IPS DF 19.7 (cell line): ENCODE data around the gene EFHD2.

ENCODE experiments used
- DNase-seq: peaks from one replicate; pipeline ENCODE4 v3.0.0-alpha.2; 2013; ENCODE audit warnings: low read depth, low spot score

Gene EFHD2

DNA sequence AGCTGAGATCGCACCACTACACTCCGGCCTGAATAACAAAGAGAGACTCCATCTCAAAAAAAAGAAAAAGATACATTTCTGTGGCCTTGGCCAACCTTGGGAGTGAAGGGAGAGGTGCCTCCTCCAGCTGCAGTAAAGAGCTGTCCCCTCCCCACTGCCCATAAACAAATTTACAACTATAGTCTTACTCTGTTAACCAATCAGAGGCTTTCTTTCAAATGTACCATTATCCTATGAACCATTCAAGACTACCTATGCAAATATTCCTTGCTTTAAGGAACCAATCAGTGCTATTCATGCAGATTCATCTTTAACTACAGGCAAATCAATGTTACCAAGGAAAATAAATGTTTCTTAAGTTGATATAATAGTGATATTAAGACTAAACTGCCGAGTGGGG is 67.2 kb downstream of the EFHD2 start:
- DNase-seq: no peak

DNA sequence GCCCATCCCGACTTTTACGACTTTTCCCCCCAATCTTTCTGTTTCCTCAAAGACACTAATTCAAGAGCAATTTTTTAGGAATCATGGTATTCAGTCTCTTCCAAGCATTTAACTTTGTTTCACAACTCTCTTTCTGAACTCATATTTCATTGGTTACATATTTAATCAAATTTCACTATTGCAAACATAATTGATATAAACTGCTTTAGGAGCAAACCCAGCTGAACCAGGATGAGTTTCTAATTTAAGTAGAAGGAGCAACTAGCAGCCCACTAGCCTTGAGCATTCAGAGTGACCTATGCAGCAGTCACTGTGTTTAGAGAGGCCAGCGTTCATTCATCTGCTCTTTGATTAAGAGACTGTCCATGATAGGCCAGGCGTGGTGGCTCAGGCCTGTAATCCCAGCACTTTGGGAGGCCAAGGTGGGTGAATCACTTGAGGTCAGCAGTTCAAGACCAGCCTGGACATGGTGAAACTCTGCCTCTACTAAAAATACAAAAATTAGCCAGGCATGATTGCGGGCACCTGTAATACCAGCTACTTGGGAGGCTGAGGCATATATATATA is 68.0 kb downstream of the EFHD2 start:
- DNase-seq: no peak
